GM21576 (cell line): ENCODE data around the gene OR8B4.
"Not testable (repeated sequence)": the region's sequence is repeated elsewhere in the genome, so short reads cannot be mapped to it uniquely, and the experiment has no call there.

Experiments used
- ATAC-seq: cut with Tn5 transposase; IDR thresholded peaks from one replicate; pipeline ENCODE4 v1.9.1; 2021; ENCODE audit warnings: mild to moderate bottlenecking, moderate library complexity; ENCODE audit not compliant: unreplicated experiment

Gene OR8B4

GRCh38 chr11:124409906-124410305, 14.8 kb downstream of the OR8B4 start:
- ATAC-seq: no peak

- ATAC-seq: no peak
These were observed 19.1 kb downstream of the OR8B4 start for GRCh38 chr11:124405581-124405980.

- ATAC-seq: not testable (repeated sequence)
These were observed 21.5 kb downstream of the OR8B4 start for GRCh38 chr11:124403186-124403585.

GRCh38 chr11:124402326-124402922, 22.2 kb downstream of the OR8B4 start:
- ATAC-seq: no peak

GRCh38 chr11:124398924-124399323, 25.7 kb downstream of the OR8B4 start, which contains the start of gene OR8B3:
TSS of gene OR8B3 (minus strand) at chr11:124399024. CDS start at chr11:124397351, 1,673 bp downstream.
- ATAC-seq: no peak

- not testable (repeated sequence) for ATAC-seq
These were observed 27.8 kb downstream of the OR8B4 start for GRCh38 chr11:124396847-124397246.

GRCh38 chr11:124394408-124394807, 30.3 kb downstream of the OR8B4 start:
- no peak for ATAC-seq

- ATAC-seq: no peak
These were observed 40.3 kb downstream of the OR8B4 start, which contains the start of gene OR8B2 for GRCh38 chr11:124384399-124384798. TSS of gene OR8B2 (minus strand) at chr11:124384499. CDS start at chr11:124383343, 1,156 bp downstream.

GRCh38 chr11:124382857-124383256, 41.8 kb downstream of the OR8B4 start:
- ATAC-seq: not testable (repeated sequence)

- ATAC-seq: no peak
These were observed 44.1 kb downstream of the OR8B4 start for GRCh38 chr11:124380585-124380984.

- ATAC-seq: no peak
These were observed 48.4 kb downstream of the OR8B4 start for GRCh38 chr11:124376280-124376679.
